ENCODE results near the gene CAPN5. TPM values are rescaled to one million over a fixed set of nuclear protein-coding genes. Genes with fewer than 3 reads are reported as not detected.

CAPN5 gene
- total RNA-seq, 1 donor from 2014 or later = 5.2 TPM

GRCh38 chr11:77125695-77126094 lies 58.9 kb downstream of the CAPN5 start:
- Histone ChIP-seq H3K9ac (ENCODE audit: low read depth in 1 of 3, low read length in 3 of 3) (no peak overlapping the region), H3K4me3 (ENCODE audit: low read length in 3 of 3) (no peak overlapping the region), H3K9me3 (ENCODE audit: control insufficient read depth in 3 of 3, low read length in 3 of 3) (no peaks in the 10 kb centered on the region), H3K27me3 (ENCODE audit: control insufficient read depth in 3 of 3, insufficient read depth in 3 of 3, low read length in 3 of 3) (peaks cover 0 to 6% (median 4%) of the 10 kb centered on the region in 3 donors), H3K4me1 (ENCODE audit: control insufficient read depth in 3 of 3, insufficient read depth in 3 of 3, low read length in 3 of 3) (peaks cover 14 to 23% (median 21%) of the 10 kb centered on the region in 3 donors), H3K27ac (ENCODE audit: low read depth, low read length) (no peak overlapping the region), H3K36me3 (ENCODE audit: control insufficient read depth in 3 of 3, insufficient read depth in 3 of 3, low read length in 3 of 3) (peaks cover 0 to 4% (median 4%) of the 10 kb centered on the region in 3 donors)

- Histone ChIP-seq H3K4me3 (ENCODE audit: low read length in 3 of 3) (no peak overlapping the region), H3K27ac (ENCODE audit: low read depth, low read length) (no peak overlapping the region), H3K9me3 (ENCODE audit: control insufficient read depth in 3 of 3, low read length in 3 of 3) (no peaks in the 10 kb centered on the region), H3K4me1 (ENCODE audit: control insufficient read depth in 3 of 3, insufficient read depth in 3 of 3, low read length in 3 of 3) (peaks cover 19 to 29% (median 26%) of the 10 kb centered on the region in 3 donors), H3K36me3 (ENCODE audit: control insufficient read depth in 3 of 3, insufficient read depth in 3 of 3, low read length in 3 of 3) (peaks cover 0 to 1% (median 0%) of the 10 kb centered on the region in 3 donors), H3K27me3 (ENCODE audit: control insufficient read depth in 3 of 3, insufficient read depth in 3 of 3, low read length in 3 of 3) (peaks cover 0 to 6% (median 4%) of the 10 kb centered on the region in 3 donors), H3K9ac (ENCODE audit: low read depth in 1 of 3, low read length in 3 of 3) (no peak overlapping the region)
Measured at GRCh38 chr11:77126156-77126775, 59.5 kb downstream of the CAPN5 start.

- H3K27me3 ChIP-seq (ENCODE audit: control insufficient read depth in 3 of 3, insufficient read depth in 3 of 3, low read length in 3 of 3) = peaks cover 0 to 6% (median 4%) of the 10 kb centered on the region in 3 donors
- no peaks in the 10 kb centered on the region for H3K36me3 ChIP-seq (ENCODE audit: control insufficient read depth in 3 of 3, insufficient read depth in 3 of 3, low read length in 3 of 3)
- peaks cover 25 to 35% (median 32%) of the 10 kb centered on the region in 3 donors for H3K4me1 ChIP-seq (ENCODE audit: control insufficient read depth in 3 of 3, insufficient read depth in 3 of 3, low read length in 3 of 3)
- no peaks in the 10 kb centered on the region for H3K9me3 ChIP-seq (ENCODE audit: control insufficient read depth in 3 of 3, low read length in 3 of 3)
- H3K27ac ChIP-seq (ENCODE audit: low read depth, low read length) = no peak overlapping the region
- H3K9ac ChIP-seq (ENCODE audit: low read depth in 1 of 3, low read length in 3 of 3) = peak overlapping the region in 2 of 3 donors; percentile 15 to 68
- H3K4me3 ChIP-seq (ENCODE audit: low read length in 3 of 3) = peak overlapping the region in 2 of 3 donors; percentile 67 to 70
Measured at GRCh38 chr11:77126861-77127234, 60.1 kb downstream of the CAPN5 start.

- Histone ChIP-seq H3K27ac (ENCODE audit: low read depth, low read length) (no peak overlapping the region), H3K27me3 (ENCODE audit: control insufficient read depth in 3 of 3, insufficient read depth in 3 of 3, low read length in 3 of 3) (peaks cover 0 to 6% (median 4%) of the 10 kb centered on the region in 3 donors), H3K36me3 (ENCODE audit: control insufficient read depth in 3 of 3, insufficient read depth in 3 of 3, low read length in 3 of 3) (no peaks in the 10 kb centered on the region), H3K4me1 (ENCODE audit: control insufficient read depth in 3 of 3, insufficient read depth in 3 of 3, low read length in 3 of 3) (peaks cover 29 to 39% (median 33%) of the 10 kb centered on the region in 3 donors), H3K9ac (ENCODE audit: low read depth in 1 of 3, low read length in 3 of 3) (peak overlapping the region; percentile 15 to 68 (median 68)), H3K9me3 (ENCODE audit: control insufficient read depth in 3 of 3, low read length in 3 of 3) (no peaks in the 10 kb centered on the region), H3K4me3 (ENCODE audit: low read length in 3 of 3) (peak overlapping the region; percentile 55 to 70 (median 67))
Measured at GRCh38 chr11:77127235-77127911, 60.6 kb downstream of the CAPN5 start.

- Histone ChIP-seq H3K27me3 (ENCODE audit: control insufficient read depth in 3 of 3, insufficient read depth in 3 of 3, low read length in 3 of 3) (peaks cover 0 to 6% (median 4%) of the 10 kb centered on the region in 3 donors), H3K9ac (ENCODE audit: low read depth in 1 of 3, low read length in 3 of 3) (peak within 1 kb of the TSS; percentile 15 to 68 (median 68)), H3K36me3 (ENCODE audit: control insufficient read depth in 3 of 3, insufficient read depth in 3 of 3, low read length in 3 of 3) (no peaks in the 10 kb centered on the region), H3K9me3 (ENCODE audit: control insufficient read depth in 3 of 3, low read length in 3 of 3) (no peaks in the 10 kb centered on the region), H3K27ac (ENCODE audit: low read depth, low read length) (no peak within 1 kb of the TSS), H3K4me3 (ENCODE audit: low read length in 3 of 3) (peak within 1 kb of the TSS; percentile 55 to 70 (median 67)), H3K4me1 (ENCODE audit: control insufficient read depth in 3 of 3, insufficient read depth in 3 of 3, low read length in 3 of 3) (peaks cover 29 to 39% (median 33%) of the 10 kb centered on the region in 3 donors)
Measured at GRCh38 chr11:77127920-77128691, 61.3 kb downstream of the CAPN5 start, which contains the start of gene MYO7A. Gene MYO7A, plus strand, starts transcription at chr11:77128246. Its CDS starts 2,389 bp downstream, at chr11:77130635.

GRCh38 chr11:77129069-77129841 lies 62.5 kb downstream of the CAPN5 start:
- Histone ChIP-seq H3K27ac (ENCODE audit: low read depth, low read length) (no peak overlapping the region), H3K9me3 (ENCODE audit: control insufficient read depth in 3 of 3, low read length in 3 of 3) (no peaks in the 10 kb centered on the region), H3K36me3 (ENCODE audit: control insufficient read depth in 3 of 3, insufficient read depth in 3 of 3, low read length in 3 of 3) (no peaks in the 10 kb centered on the region), H3K4me3 (ENCODE audit: low read length in 3 of 3) (no peak overlapping the region), H3K9ac (ENCODE audit: low read depth in 1 of 3, low read length in 3 of 3) (no peak overlapping the region), H3K4me1 (ENCODE audit: control insufficient read depth in 3 of 3, insufficient read depth in 3 of 3, low read length in 3 of 3) (peaks cover 29 to 39% (median 33%) of the 10 kb centered on the region in 3 donors), H3K27me3 (ENCODE audit: control insufficient read depth in 3 of 3, insufficient read depth in 3 of 3, low read length in 3 of 3) (peaks cover 0 to 6% (median 4%) of the 10 kb centered on the region in 3 donors)

- peaks cover 0 to 6% (median 4%) of the 10 kb centered on the region in 3 donors for H3K27me3 ChIP-seq (ENCODE audit: control insufficient read depth in 3 of 3, insufficient read depth in 3 of 3, low read length in 3 of 3)
- no peaks in the 10 kb centered on the region for H3K9me3 ChIP-seq (ENCODE audit: control insufficient read depth in 3 of 3, low read length in 3 of 3)
- H3K36me3 ChIP-seq (ENCODE audit: control insufficient read depth in 3 of 3, insufficient read depth in 3 of 3, low read length in 3 of 3) = no peaks in the 10 kb centered on the region
- H3K4me3 ChIP-seq (ENCODE audit: low read length in 3 of 3) = no peak overlapping the region
- no peak overlapping the region for H3K27ac ChIP-seq (ENCODE audit: low read depth, low read length)
- peaks cover 29 to 39% (median 33%) of the 10 kb centered on the region in 3 donors for H3K4me1 ChIP-seq (ENCODE audit: control insufficient read depth in 3 of 3, insufficient read depth in 3 of 3, low read length in 3 of 3)
- H3K9ac ChIP-seq (ENCODE audit: low read depth in 1 of 3, low read length in 3 of 3) = peak overlapping the region in 1 of 3 donors; percentile 33
Measured at GRCh38 chr11:77129842-77130756, 63.3 kb downstream of the CAPN5 start.

- no peaks in the 10 kb centered on the region for H3K9me3 ChIP-seq (ENCODE audit: control insufficient read depth in 3 of 3, low read length in 3 of 3)
- H3K9ac ChIP-seq (ENCODE audit: low read depth in 1 of 3, low read length in 3 of 3) = peak overlapping the region in 1 of 3 donors; percentile 33
- no peak overlapping the region for H3K4me3 ChIP-seq (ENCODE audit: low read length in 3 of 3)
- peaks cover 0 to 6% (median 4%) of the 10 kb centered on the region in 3 donors for H3K27me3 ChIP-seq (ENCODE audit: control insufficient read depth in 3 of 3, insufficient read depth in 3 of 3, low read length in 3 of 3)
- H3K4me1 ChIP-seq (ENCODE audit: control insufficient read depth in 3 of 3, insufficient read depth in 3 of 3, low read length in 3 of 3) = peaks cover 29 to 39% (median 33%) of the 10 kb centered on the region in 3 donors
- no peaks in the 10 kb centered on the region for H3K36me3 ChIP-seq (ENCODE audit: control insufficient read depth in 3 of 3, insufficient read depth in 3 of 3, low read length in 3 of 3)
- no peak overlapping the region for H3K27ac ChIP-seq (ENCODE audit: low read depth, low read length)
Measured at GRCh38 chr11:77130763-77131513, 64.2 kb downstream of the CAPN5 start.

Measured in skeletal muscle tissue (tissue), 4 donors.